ENCODE results near the gene EIF5A2.

The EIF5A2 gene

DNA sequence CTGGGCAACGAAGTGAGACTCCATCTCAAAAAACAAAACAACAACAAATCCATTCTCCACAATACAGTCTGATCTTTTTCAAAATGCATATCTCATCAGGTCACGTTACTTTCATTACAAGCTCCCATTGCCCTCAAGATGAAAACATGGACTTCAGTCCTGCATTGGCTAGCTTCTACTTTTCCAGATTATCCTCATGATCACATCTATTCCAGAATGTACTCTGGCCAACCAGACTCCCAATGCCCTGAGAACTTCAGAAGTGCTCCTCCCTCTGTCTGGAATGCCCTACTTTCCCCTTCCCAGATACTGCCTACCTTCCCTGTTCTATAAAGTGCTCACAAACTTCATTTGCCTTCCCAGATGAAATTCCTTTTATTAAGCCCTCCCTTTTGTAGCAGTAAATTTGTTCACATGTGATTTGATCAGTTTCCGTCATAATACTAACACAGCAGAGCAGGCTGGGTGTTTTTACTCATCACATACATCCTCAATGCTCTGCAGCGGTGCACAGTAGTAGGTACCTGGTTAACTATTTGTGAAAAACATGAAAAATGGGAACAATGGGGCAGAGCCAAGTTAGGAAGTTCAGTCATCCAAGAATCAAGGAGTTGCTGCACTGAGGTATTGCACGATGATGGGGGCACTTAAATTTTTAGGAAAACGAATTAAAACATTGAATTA, 43.8 kb downstream of the EIF5A2 start:
- no peak for DNase-seq
- intact Hi-C loops (cut with DNase I): no loop called here

DNA sequence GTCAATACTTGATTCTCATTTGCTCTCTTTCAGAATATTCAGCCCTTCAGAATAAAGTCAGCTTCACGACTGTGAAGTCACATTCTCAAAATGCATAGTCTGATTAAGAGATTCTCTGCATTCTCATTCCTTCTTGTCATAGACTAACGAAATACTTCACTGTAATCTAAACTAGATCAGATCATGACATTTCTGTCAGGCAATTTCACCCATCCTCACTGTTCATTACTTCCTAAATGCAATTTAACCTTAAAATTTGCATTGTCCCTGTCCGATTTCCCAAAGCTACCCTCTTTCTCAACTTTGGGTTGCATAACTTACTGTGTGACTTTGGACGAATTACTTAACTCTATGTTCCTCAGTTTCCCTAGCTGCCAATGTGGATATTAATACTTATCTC, 44.6 kb downstream of the EIF5A2 start:
- intact Hi-C loops (cut with DNase I): no loop called here
- DNase-seq: no peak

DNA sequence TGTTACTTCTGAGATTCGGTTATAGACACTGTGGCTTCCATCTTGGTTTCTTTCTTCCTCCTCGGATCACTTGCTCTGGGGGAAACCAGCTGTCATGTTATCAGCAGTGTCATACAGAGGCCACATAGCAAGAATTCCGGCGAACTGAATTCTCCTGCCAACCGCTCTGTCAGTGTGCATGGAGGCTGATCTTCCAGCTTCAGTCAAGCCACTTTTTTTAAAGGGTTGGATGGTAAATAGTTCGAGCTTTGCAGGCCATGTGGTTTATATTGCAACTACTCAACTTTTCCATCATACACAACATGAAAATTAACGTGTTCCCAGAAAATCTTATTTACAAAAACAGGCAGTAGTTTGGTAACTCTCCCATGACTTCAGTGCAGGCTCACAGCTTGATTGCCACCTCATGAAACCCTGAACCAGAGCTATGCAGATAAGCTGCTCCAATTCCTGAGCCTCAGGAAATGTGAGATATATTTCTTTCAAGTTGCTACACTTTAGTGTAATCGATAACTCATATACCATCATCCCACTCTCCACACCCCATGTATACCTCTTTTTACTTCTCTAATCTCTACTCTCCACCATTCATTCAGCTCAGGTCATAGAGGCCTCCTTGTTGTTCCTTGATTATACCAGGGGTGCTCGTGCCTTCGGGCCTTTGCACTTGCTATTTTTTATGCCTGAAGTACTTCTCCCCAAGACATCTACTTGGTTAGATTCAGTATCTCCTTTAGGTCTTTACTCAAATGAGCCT, 45.6 kb downstream of the EIF5A2 start:
- intact Hi-C loops (cut with DNase I): no loop called here
- DNase-seq: no peak

DNA sequence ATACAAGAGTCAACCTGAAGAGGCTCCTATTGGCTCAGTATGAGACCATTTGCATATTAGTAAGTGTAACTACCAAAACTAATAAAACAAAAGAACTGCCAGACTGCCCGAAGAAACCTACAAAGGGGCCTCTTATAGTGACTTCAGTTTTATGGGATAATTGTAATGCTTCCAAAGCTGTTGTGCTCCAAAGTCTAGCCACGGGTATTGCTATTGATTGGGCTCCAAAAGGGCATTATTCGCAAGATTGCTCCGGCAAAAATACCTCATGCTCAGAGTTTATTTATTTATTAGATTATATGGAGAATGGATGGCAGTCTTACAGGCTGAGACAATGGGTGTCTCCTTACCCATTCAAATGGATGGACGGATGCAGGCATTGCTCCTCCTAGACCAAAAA, 49.8 kb downstream of the EIF5A2 start:
- intact Hi-C loops (cut with DNase I): no loop called here
- no peak for DNase-seq

DNA sequence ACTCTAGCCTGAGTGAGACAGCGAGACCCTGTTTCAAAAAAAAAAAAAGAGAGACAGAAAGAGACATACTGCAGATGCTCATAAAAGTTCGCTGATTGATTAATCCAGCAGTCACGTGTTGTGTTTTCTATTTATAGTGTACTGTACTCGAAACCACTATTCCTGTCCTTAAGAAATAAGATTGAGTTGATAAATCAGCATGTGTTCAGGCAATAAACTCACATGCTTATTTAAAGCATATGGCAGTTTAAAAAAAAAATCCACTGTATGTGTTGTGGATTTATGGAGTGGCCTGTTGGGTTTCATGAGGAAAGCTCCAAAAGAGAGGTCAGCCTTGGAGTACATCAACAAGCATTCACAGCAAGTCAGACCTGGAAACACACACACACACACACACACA, 56.1 kb downstream of the EIF5A2 start:
- intact Hi-C loops (cut with DNase I): no loop called here
- DNase-seq: no peak

DNA sequence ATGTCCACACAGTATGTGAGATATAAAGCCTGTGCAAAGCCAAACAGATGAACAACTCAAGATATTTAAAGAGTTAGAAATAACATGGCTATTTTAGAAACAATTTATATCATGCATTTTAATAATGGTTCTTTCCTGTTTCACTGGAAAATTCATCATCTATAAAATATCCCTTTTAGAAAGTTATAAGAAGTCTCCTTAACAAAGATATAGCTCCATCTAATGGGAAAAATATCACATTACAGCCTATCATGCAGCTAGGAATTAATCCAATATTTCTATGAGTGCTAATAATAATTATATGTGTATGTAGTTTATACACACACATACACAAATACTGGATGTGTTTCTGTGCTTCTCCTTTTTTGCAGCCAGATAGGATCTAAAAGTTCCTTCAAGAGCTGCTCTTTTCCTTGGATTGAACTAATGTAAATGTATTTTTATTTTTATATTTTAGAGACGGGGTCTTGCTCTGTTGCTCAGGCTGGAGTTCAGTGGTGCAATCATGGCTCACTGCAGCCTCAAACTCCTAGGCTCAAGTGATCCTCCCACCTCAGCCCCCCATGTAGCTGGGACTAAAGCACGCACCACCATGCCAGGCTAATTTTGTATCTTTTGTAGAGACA, 60.0 kb downstream of the EIF5A2 start:
- DNase-seq: no peak
- intact Hi-C loops (cut with DNase I): no loop called here

DNA sequence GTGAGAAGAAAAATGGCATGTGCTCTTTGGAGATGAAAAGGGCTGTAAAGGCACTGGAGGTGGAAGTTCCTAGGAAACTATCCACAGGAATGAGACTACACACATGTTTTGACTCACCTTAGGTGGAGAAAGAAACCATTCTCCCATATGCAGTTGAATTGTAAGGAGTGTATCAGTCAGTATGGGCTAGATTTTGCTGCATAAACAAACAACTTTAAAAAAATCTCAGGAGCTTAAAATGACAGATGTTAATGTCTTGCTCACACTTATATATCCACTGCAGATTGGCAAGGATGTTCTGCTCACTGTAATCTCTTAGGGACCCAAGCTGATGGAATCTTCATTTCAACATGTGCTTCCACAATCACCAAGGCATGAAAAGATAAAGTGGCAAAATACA, 64.1 kb downstream of the EIF5A2 start:
- intact Hi-C loops (cut with DNase I): no loop called here
- no peak for DNase-seq

DNA sequence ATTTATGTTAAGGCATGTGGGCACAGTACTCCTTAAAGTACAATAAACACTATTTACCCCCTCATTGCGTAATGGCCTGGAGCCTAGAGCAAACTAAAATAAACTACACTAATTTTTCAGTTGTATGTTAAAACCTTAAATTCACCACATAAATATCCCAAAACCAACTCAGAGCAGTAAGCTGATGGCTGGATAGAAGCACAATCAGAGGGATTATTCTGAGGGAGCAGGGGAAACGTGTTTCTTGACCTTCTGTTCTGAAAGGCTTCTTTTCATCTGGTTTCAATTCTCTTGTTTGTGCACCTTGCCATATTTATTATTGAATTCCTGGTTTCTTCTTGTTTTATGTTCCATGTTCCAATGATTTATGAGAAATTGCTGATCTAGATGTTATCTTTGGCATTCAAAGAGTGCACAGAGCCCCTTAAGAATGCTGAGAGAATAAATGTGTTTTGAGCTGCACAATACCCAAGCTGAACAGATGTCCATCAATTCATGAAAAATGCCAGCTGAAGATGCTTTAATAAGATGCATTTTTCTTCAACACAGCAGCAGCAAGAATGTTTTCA, 68.1 kb downstream of the EIF5A2 start:
- intact Hi-C loops (cut with DNase I): no loop called here
- no peak for DNase-seq

DNA sequence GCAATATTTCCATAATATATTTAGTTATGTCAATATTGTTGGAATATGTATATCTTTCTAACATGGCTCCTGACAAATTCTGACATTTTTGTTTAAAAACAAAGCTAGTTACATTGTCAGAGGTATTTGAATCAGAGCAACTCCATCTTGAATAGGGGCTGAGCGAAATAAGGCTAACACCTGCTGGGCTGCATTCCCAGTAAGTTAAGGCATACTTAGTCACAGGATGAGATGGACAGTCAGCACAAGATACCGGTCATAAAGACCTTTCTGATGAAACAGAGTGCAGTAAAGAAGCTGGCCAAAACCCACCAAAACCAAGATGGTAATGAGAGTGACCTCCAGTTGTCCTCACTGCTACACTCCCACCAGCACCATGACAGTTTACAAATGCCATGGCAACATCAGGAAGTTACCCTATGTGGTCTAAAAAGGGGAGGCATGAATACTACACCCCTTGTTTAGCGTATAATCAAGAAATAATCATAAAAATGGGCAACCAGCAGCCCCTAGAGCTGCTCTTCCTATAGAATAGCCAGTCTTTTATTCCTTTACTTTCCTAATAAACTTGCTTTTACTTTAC, 68.8 kb downstream of the EIF5A2 start:
- DNase-seq: no peak
- intact Hi-C loops (cut with DNase I): no loop called here
